Measurements from ENCODE around the gene OPCML.

Gene OPCML

GRCh38 chr11:133160754-133161153 is 371.5 kb downstream of the OPCML start:
- Histone ChIP-seq H3K4me2 (ENCODE audit: low read depth, low read length, poor library complexity, severe bottlenecking) (no peak overlapping the region), H3K9me2 (replicated peaks; ENCODE audit: low read depth, low read length) (no peaks in the 10 kb centered on the region), H3K4me1 (ENCODE audit: insufficient read depth, low read length, poor library complexity, severe bottlenecking) (no peaks in the 10 kb centered on the region), H3K4me3 (ENCODE audit: low read length, poor library complexity, severe bottlenecking) (no peak overlapping the region), H4K20me1 (ENCODE audit: insufficient read depth, low read length, poor library complexity, severe bottlenecking) (no peaks in the 10 kb centered on the region), H3K36me3 (ENCODE audit: insufficient read depth, low read length) (no peaks in the 10 kb centered on the region), H3K9me3 (ENCODE audit: insufficient read depth, low read depth, low read length) (0 out of 2 replicates have a peak, but pooled peaks cover 5% of the 10 kb centered on the region), H3K27me3 (ENCODE audit: insufficient read depth, low read length, poor library complexity, severe bottlenecking) (no peaks in the 10 kb centered on the region), H2AFZ (ENCODE audit: low read length) (no peak overlapping the region), H3F3A (ENCODE audit: low read depth) (no peaks in the 10 kb centered on the region), H3K79me2 (ENCODE audit: insufficient read depth, low read length) (no peaks in the 10 kb centered on the region), H3K9ac (ENCODE audit: low read depth, low read length, poor library complexity, severe bottlenecking) (no peak overlapping the region)
- TF ChIP-seq, protein P1, sequence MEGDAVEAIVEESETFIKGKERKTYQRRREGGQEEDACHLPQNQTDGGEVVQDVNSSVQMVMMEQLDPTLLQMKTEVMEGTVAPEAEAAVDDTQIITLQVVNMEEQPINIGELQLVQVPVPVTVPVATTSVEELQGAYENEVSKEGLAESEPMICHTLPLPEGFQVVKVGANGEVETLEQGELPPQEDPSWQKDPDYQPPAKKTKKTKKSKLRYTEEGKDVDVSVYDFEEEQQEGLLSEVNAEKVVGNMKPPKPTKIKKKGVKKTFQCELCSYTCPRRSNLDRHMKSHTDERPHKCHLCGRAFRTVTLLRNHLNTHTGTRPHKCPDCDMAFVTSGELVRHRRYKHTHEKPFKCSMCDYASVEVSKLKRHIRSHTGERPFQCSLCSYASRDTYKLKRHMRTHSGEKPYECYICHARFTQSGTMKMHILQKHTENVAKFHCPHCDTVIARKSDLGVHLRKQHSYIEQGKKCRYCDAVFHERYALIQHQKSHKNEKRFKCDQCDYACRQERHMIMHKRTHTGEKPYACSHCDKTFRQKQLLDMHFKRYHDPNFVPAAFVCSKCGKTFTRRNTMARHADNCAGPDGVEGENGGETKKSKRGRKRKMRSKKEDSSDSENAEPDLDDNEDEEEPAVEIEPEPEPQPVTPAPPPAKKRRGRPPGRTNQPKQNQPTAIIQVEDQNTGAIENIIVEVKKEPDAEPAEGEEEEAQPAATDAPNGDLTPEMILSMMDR (conservative IDR thresholded peaks at IDR 0.05; ENCODE audit: low read length) = no peak
- no peak for TF ChIP-seq EZH2phosphoT487 (IDR thresholded peaks at IDR 0.05; ENCODE audit: borderline replicate concordance)

GRCh38 chr11:133156986-133157745 is 375.1 kb downstream of the OPCML start:
- Histone ChIP-seq H3K9me3 (ENCODE audit: insufficient read depth, low read depth, low read length) (peaks cover 5% of the 10 kb centered on the region; the same call in 1 of the 2 replicates), H3K9ac (ENCODE audit: low read depth, low read length, poor library complexity, severe bottlenecking) (no peak overlapping the region), H3K36me3 (ENCODE audit: insufficient read depth, low read length) (no peaks in the 10 kb centered on the region), H4K20me1 (ENCODE audit: insufficient read depth, low read length, poor library complexity, severe bottlenecking) (no peaks in the 10 kb centered on the region), H3K9me2 (replicated peaks; ENCODE audit: low read depth, low read length) (no peaks in the 10 kb centered on the region), H3K27me3 (ENCODE audit: insufficient read depth, low read length, poor library complexity, severe bottlenecking) (no peaks in the 10 kb centered on the region), H3K79me2 (ENCODE audit: insufficient read depth, low read length) (no peaks in the 10 kb centered on the region), H3K4me3 (ENCODE audit: low read length, poor library complexity, severe bottlenecking) (no peak overlapping the region), H2AFZ (ENCODE audit: low read length) (no peak overlapping the region), H3K4me1 (ENCODE audit: insufficient read depth, low read length, poor library complexity, severe bottlenecking) (no peaks in the 10 kb centered on the region), H3K4me2 (ENCODE audit: low read depth, low read length, poor library complexity, severe bottlenecking) (no peak overlapping the region), H3F3A (ENCODE audit: low read depth) (no peaks in the 10 kb centered on the region)
- TF ChIP-seq, protein P1 (conservative IDR thresholded peaks at IDR 0.05; ENCODE audit: low read length) = no peak
- TF ChIP-seq EZH2phosphoT487 (IDR thresholded peaks at IDR 0.05; ENCODE audit: borderline replicate concordance) = no peak

DNA sequence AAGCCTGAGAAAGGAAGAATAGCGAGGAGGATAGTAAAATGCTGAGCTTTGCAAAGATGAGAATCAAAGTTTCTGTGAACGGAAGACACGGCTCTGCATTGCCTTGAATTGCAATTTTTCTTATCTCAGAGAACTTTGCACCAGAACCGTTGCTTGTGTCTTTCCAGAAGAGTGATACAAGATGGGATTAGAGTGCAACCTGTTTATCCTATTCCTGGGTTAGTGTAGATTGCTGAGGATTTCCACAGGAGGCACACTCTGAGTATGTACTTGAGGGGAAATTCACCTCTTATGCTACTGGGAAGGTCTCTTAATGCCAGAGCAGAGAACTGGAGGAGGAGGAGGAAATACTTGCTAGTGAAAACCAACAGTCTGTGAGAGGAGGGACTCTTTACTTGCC is 377.5 kb downstream of the OPCML start:
- no peaks in the 10 kb centered on the region for H3K4me1 ChIP-seq (ENCODE audit: insufficient read depth, low read length, poor library complexity, severe bottlenecking)
- TF ChIP-seq, protein P1 (conservative IDR thresholded peaks at IDR 0.05; ENCODE audit: low read length) = no peak
- no peak for TF ChIP-seq EZH2phosphoT487 (IDR thresholded peaks at IDR 0.05; ENCODE audit: borderline replicate concordance)
- H3K79me2 ChIP-seq (ENCODE audit: insufficient read depth, low read length) = no peaks in the 10 kb centered on the region
- no peak overlapping the region for H3K9ac ChIP-seq (ENCODE audit: low read depth, low read length, poor library complexity, severe bottlenecking)
- H4K20me1 ChIP-seq (ENCODE audit: insufficient read depth, low read length, poor library complexity, severe bottlenecking) = no peaks in the 10 kb centered on the region
- no peak overlapping the region for H3K4me3 ChIP-seq (ENCODE audit: low read length, poor library complexity, severe bottlenecking)
- H3K4me2 ChIP-seq (ENCODE audit: low read depth, low read length, poor library complexity, severe bottlenecking) = no peak overlapping the region
- H3K36me3 ChIP-seq (ENCODE audit: insufficient read depth, low read length) = no peaks in the 10 kb centered on the region
- peaks cover 5% of the 10 kb centered on the region; the same call in 1 of the 2 replicates for H3K9me3 ChIP-seq (ENCODE audit: insufficient read depth, low read depth, low read length)
- no peaks in the 10 kb centered on the region for H3K9me2 ChIP-seq (replicated peaks; ENCODE audit: low read depth, low read length)
- H3F3A ChIP-seq (ENCODE audit: low read depth) = no peaks in the 10 kb centered on the region
- H2AFZ ChIP-seq (ENCODE audit: low read length) = no peak overlapping the region
- no peaks in the 10 kb centered on the region for H3K27me3 ChIP-seq (ENCODE audit: insufficient read depth, low read length, poor library complexity, severe bottlenecking)
